HG03175 (cell line): ENCODE measurements around the gene ENO1.
"Not testable (repeated sequence)": the region's sequence is repeated elsewhere in the genome, so short reads cannot be mapped to it uniquely, and the experiment has no call there.

Source experiments
- ATAC-seq: cut with Tn5 transposase; IDR thresholded peaks from one replicate; pipeline ENCODE4 v1.9.1; 2021; ENCODE audit warnings: mild to moderate bottlenecking, moderate library complexity; ENCODE audit not compliant: unreplicated experiment

The ENO1 gene

DNA sequence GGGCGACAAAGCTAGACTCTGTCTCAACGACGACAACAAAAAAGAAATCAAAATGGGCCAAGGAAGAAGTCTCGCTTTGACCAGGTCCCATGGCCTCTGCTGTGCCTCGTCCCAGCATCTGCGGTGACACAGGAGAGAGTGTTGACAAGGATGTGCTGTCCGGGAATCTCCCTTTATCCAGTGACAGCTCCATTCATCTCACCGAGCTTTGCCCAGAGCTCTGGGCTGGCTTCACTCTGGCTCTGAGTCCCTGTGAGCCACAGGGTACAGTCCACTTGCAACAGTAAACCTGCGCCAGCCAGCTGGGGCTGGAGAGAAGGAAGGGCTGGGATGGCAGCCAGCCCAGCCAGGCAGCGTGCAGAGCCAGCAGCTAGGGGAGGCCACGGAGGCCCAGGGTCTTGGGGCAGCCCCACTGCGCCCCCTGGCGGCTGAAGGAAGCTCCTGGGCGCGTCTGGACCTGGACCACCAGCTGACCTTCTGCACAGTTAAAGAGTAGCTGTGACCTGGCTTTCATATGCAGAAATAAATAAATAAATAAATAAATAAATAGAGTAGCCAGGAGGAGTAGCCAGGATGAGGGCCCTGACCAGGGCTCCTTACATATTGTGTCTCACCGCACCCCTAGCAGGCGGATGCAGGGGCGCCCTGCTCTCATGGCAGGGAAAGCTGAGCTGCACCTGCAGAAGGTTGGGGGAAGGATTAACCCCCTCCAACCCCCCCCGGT lies 29.7 kb downstream of the ENO1 start:
- peak; percentile 60 for ATAC-seq

DNA sequence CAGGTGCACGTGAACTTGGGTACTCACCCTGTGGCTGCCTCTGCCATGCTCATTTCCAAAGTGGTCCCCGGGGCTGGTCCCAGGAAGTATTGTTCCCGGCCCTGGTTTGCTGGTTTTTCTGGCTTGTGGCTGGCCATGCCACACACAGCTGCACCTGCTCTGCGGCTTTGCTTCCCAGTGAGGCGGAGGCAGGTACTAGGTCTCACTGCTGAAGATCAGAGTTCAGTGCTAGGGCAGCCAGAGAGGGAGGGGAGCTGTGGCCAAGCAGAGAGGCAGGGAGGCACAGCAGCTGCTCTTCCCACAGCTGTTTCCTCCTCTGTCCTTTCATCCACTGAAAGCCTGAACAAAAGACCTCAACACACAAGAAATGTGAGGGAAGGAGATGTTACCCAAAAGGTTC lies 30.5 kb downstream of the ENO1 start:
- ATAC-seq, result no peak

DNA sequence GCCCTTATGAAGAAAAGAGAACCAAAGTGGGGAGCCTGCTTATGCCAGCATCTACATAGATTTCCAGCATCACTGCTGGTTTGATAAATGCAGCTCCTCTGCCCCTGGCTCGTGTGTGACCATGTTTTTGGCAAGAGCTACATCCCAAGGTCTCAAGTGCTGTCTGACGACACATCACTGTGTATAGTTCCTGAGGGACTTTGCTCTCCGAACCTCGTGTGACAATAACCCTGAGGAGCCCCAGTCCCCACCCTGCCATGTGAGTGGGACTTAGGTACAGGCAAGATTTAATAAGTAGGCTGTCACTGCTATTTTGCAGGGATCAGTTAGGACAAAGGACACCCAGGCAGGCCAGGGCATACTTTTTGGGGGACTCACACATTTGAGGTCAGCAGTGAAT lies 32.2 kb downstream of the ENO1 start:
- ATAC-seq, result no peak

DNA sequence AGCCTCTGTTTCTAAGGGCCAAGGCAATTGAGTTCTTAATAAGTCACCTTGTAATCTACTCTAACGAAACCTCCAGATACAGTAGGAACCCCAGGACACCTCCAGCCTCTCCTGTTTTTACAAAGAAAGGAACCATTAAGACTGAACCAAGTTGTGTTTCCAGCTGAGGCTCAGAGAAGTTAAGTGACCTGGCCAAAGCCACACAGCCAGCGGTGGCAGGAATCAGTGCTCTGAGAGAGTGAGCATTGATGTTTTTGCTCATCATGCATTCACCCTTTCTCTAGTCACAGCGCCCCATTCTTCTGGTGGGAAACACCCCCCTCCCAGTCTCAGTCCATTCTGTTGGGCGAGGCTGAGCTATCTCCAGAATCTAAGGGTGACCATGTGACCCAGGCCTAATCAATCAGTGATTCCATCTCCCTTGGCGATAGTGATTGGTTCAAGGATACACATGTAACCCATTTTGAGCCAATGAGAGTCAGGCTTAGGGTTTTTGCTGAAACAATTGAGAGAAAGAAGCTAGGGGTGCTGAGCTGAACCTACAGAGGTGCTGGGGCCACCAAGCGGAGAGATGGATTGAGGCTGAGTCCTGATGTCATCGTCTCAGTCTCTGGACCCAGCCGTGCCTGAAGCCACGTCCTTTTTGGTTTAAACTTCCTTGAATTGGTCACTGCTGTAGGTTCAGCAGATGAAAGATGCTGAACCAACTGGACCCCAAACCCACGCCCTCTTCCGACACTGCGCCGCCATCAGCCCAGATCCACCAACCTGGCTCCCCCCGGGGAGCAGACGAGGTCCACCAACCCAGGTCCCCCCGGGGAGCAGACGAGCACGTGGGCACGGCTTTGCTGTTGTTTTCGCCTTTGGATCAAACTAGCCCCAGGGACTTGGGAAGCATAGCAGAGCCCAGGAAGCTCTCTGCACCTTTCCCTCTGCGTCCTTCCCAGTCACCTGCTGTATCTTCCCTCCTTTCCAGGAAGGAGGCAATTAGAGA lies 33.1 kb downstream of the ENO1 start:
- no peak for ATAC-seq

DNA sequence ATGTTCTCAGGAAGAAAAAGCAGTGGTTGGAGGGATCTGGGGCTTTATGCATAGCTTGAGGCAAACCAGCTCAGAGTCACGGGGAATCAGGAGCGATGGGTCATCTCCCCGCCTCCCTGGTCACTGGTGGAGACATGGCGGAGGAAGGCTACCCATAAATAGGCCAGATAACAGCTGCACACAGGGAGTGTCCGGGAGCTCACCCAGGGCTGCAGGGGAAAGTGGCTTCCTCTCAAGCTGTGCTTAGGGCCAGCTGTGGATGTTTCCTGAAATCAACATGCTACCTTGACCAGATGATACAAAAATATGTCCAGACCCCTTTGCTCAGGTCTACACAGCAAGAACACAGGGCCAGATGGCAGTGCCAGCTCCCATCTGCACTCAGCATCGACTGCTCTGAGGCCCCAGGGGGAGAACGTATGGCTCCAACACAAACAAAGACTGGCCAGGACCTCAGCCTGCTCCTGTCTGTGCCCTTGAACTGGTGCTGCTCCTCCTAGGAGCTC lies 33.9 kb downstream of the ENO1 start:
- no peak for ATAC-seq

DNA sequence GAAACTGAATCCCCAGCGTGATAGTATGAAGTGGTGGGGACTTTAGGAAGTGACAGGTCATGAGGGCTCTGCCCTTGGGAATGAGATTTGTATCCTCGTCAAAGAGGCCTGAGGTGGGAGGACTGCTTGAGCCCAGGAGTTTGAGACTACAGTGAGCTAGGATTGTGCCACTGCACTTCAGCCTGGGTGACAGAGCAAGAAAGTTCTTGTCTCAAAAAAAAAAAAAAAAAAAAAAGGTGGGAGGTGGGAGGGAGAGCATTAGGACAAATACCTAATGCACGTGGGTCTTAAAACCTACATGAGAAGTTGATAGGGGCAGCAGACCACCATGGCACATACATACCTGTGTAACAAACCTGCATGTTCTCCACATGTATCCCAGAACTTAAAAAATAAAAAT lies 37.1 kb downstream of the ENO1 start:
- ATAC-seq, result no peak

DNA sequence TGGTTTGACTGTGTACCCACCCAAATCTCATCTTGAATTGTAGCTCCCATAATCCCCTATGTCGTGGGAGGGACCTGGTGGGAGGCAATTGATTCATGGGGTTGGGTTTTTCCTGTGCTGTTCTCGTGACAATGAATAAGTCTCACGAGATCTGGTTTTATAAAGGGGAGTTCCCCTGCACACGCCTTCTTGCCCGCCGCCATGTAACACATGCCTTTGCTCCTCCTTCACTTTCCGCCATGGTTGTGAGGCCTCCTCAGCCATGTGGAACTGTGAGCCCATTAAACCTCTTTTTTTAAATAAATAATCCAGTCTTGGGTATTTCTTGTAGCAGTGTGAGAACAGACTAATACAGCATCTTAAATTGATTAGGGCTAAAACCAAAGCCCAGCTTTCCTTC lies 38.5 kb downstream of the ENO1 start:
- ATAC-seq, result no peak

DNA sequence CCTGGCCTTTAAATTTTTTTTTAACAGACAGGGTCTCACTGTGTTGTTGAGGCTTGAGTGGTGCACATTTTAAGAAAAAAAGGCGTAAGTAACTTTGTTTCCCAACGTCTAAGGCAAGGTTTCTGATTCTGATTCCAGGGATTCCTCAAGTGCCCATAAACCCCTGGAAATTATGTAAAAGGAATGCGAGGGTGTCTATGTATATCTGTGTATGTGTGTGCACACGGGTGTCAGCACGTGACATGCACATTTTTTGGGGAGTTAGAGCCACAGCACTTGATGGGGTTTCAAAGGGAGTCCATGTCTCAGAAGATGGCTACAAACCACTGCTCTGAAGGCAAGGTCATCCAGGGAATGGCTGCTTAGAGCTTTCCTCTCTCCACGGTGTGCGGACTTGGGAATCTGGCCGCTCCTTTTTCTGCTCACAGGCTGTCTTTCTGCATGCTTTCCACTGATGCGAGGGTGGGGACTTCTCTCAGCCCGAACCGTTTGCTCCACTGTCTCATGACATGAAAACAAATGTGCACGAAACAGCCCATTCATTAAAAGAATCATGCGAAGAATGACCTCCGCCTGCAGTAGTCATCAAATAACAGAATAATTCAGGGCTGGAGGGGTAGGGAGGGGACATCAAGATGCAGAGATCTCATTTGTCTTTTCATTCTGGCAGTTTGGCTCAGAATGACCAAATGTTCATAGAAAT lies 42.4 kb downstream of the ENO1 start:
- ATAC-seq, result no peak

DNA sequence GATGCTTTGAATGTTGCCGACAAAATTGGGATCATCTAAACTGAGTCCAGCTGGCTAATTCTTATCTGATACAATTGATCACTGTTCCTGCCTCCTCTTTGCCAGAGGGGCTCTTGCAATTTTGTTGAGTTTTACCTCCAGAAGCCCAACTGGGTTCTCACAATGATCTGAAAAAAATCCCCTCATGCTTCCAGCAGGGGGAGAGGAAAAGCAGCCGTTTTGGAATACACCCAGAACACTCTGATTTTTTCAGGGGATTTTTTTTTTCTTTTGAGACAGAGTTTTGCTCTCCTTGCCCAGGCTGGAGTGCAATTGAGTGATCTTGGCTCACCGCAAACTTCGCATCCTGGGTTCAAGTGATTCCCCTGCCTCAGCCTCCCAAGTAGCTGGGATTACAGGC lies 47.1 kb downstream of the ENO1 start:
- ATAC-seq, result no peak

DNA sequence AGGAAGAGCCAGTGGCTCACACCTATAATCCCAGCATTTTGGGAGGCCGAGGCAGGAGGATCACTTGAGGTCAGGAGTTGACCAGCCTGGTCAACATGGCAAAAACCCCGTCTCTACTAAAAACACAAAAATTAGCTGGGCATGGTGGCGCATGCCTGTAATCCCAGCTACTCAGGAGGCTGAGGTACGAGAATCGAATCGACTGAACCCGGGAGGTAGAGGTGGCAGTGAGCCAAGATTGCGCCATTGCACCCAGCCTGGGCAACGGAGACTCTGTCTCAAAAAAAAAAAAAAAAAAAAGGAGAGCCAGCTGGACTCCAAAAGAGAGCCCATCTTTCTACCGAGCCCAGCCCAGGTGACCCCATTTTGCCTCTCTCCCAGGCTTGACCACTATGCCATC lies 47.8 kb downstream of the ENO1 start:
- ATAC-seq, result not testable (repeated sequence)

DNA sequence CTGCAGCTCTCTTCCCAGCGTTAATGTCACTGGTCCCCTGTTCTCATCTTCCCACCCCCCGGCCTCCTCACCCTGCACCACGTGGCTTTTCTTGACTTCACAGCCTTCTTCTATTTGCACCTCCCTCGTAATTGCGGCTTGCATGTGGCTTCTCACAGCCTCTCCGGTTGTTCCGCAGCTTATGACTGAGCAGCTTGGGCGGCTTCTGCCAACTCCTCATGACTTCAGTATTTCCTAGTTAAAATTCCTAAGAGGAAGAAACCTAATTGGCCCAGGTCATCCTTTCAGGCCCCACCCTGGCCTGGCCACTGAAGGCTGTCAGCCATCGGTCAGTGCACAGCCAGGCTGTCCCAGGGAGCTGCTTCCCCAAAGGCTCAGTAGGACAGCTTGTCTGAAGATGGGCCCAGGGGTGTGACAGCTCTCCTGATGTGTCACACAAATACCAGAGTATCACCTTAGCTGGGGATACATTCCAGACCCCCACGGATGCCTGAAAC lies 52.5 kb downstream of the ENO1 start:
- no peak for ATAC-seq

DNA sequence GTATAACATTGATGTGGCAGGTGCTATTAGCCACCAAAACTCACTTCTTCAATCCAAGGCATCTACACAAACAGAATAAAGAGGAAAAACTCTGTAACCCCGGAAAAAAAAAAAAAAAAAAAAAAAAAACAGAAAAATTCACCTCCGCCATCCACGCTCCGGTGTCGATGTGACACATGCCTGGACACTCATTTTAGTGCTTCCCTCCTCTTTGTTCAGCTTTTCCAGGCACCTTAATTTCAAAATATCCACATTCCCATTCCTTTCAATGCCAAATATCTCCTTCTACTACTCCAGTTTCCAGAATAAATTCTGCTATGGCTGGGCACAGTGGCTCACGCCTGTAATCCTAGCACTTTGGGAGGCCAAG lies 55.2 kb downstream of the ENO1 start:
- no peak for ATAC-seq

DNA sequence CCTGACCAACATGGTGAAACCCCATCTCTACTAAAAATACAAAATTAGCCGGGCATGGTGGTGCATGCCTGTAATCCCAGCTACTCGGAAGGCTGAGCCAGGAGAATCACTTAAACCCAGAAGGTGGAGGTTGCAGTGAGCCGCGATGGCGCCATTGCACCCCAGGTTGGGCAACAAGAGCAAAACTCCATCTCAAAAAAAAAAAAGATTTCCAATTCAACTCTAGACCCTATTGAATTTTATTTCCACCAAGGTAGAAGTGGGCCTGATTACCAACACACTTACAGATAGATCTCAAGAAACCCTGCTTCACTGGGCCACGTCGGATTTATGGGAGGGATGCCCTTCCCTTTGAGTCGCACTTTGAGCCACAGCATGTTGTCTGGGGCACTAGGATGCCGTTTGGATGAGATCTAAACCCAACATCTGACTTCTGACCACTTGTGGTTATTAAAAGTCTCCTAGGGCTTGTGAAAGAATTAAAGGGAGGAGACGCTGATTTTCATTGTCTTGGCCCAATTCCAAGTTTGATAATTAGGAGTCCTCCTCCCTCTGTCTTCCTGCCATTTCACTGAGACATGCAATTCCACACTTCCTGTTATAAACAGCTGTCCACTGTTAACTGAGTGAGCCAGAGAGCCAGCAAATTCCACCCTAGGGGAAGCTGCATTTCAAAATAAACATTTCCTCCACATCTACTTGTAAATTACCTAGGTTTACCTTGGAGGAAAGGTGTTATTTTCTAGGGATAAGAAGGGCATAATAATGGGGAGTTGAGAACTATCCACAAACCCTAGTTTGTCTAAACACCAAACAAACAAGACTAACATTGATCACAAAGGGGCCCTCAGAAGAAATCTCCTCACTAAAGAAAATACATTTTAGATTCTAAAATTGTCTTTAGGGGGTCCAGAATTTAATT lies 55.9 kb downstream of the ENO1 start:
- ATAC-seq, result no peak

DNA sequence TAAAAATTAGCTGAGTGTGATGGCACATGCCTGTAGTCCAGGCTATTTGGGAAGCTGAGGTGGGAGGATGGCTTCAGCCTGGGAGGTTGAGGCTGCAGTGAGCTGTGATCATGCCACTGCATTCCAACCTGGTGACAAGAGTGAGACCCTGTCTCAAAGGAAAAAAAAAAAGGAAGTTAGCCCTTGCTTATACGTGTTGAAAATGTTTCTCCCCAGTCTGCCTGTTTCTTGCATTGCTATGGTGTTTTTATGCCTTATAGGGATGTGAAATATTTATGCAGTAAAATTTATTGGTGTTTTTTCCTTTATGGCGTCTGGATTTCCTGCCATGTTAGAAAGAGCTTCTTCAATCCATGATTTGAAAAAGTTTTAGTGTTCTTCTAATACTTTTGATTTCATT lies 57.4 kb downstream of the ENO1 start:
- ATAC-seq, result no peak

DNA sequence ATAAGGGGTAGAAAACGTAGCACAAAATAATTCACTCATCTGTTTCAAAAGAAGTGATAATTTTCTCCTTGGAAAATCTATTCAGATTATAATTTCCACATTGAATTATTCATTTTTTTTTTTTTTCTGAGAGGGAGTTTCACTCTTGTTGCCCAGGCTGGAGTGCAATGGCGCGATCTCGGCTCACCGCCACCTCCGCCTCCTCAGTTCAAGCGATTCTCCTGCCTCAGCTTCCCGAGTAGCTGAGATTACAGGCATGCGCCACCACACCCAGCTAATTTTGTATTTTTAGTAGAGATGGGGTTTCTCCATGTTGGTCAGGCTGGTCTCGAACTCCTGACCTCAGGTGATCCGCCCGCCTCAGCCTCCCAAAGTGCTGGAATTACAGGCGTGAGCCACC lies 59.7 kb downstream of the ENO1 start:
- ATAC-seq, result not testable (repeated sequence)

DNA sequence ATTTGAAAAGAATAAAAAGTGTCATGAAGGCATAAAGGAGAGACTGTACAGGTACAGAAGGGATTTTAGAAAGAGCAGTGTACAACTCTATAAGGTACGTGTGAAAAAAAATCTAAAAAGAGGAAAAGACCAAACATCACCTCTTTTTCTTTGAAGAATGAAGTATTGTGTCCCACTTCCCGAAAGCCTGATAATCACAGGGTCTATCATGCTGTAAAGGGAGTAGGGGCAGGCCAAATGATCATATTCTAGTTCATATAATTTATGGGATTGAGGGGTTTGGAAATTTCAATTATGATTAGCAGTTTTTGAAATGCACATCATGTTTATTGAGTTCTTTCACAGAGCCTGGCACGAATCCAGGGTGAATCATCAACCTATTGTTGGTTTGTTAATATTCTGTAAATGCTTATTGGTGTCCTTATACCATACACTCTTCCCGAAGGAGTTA lies 60.1 kb downstream of the ENO1 start:
- ATAC-seq, result no peak

DNA sequence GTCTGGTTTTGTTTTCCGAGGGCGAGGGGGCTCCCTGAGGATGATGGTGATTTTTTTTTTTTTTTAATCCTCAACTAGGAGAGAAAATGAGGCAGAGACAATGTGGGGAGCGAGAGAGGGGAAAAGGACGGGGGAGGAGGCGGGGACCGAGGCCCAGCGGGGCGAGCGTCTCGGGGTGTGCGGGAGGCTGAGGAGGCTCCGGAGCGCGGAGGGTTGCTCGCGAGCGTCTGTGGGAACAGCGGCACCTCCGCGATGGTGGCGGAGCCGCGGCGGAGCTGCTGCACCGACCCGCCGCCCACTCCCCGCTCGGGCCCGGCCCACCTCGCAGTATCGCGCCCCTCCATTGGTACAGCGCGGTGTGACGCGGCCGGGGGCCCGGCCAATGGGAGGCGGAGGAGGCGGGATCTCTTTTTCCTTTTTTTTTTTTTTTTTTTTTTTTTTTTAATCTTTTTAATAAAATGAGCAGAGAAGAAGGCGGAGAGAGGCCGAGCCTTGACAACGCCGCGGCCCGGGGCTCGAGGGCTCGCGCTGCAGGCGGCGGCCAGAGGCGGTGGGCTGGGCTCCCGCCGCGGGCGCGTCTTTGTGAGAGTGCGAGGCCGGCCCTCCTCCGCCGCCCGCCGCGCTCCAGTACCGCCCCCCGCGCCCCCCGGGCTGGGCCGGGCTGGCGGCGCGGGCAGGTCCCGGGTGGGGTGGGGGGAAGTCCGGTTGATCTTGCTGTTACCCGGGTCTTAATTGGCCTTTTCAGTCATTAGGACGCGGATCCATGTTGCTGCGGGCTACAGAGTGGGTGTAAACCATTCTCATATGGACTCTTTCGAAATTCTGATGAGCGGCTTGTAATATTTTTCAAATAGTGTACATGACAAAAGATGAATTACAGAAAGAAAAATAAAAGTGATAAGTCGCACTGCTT lies 60.8 kb downstream of the ENO1 start, which contains the start of gene RERE:
Gene RERE, minus strand, starts transcription at position 229 of the 913 bp plus-strand sequence.
- peak; percentile 94 for ATAC-seq

DNA sequence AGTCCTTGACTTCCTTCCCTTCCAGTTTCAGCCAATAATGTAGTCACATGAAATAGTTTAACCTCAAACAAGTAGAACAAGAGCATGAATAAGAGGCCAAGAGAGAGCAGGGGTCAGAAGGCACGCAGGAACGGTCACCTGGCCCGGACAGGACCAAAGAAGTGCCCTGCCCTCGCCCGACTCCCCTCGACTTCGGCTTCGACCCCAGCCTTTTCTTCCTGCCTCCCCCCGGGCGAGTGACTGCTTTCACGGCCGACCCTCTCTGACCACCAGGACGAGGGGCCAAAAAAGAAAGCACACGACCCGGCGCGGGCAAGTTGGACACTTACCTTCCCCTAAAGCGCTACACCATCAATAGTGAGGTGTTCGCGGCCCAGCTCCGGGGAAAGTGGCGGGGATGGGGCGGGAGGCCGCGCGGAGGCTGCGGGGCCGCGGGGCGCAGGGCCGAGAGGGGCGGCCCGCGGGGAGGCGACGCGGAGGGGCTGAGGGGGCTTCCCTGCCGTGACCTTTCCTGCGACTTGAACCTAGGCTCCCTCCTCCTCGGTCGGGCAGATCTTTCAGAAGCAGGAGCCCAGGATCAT lies 61.6 kb downstream of the ENO1 start:
- peak; percentile 14 for ATAC-seq
